Activated T-cell treated with anti-CD3 and anti-CD28 coated beads for 1 hour (primary cell): ENCODE measurements around the gene FGR.

ENCODE experiments used
- DNase-seq: peaks from one replicate; pipeline ENCODE4 v3.0.0-alpha.2; 2020; ENCODE audit warnings: low read depth

The FGR gene

DNA sequence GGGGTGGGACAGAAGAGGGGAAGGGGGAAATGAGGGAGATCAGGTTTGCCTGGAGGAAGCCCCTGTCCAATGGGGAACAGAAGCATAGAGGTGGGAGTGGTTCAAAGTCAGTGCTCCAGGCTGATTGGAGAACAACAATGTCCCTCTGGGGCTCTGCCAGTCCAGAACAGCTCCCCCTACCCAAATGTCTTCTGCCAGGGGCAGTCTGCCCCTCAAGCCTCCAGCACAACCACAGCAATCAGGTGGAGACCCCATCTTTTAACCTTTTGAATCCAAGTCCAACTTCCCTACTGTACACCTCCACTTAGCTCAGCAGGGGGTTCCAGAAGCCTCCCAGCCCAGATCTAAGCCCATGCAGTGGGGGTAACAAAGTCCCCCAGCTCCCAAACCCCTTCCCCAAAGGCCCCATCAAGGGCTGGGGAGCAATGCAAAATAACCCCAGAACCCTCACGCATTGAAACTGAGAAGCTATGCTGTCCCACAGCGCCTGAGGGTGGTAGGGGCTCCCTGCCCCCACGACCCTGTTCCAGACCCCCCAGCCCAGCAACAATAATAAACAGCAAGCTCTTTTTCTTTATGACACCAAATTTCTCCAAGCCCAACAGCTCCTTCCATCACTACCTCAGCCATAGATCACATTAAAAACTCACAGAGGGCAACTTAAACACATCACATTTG is 34.3 kb downstream of the FGR start:
- DNase-seq: no peak

DNA sequence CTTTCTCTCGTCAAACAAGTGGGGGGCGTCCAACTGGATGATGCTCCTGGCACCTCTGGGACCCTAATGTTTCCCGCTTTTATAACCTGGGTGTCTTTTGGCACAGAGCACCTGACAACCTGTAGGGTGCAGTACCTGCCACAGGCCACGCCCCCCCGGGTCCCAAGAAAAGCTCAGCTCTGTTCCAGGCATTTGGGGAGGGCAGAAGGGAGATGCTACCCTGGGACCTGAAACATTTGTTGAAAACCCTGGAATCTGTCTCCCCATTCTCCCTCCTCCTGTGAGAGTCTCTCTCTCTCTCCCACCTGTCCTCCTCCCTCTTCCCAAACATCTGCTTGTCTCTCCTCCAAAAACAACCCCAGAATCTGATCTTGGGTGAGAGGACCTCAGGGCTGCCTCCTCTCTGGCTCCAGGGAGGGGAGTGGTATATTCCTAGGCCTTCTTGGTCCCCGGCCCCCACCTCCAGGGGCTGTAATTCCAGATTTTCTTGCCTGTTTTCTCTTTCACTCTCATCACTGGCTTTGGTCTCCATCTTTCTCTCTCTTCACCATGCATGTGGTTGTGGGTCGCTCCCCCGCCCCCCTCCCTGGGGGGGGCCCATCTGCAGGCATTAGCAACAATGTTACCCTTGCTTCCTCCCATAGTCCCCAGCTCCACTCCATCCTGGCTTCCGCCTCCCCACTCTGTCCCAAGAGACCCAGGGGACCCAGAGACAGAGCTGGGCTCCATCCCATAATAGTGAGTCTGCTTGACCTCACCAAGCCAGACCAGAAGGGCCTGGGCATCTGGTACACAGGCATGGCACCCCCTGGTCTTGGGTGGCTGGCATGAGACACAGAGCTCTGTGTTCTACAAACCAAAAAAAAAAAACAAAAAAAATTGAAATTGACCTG is 35.1 kb downstream of the FGR start:
- DNase-seq: no peak

DNA sequence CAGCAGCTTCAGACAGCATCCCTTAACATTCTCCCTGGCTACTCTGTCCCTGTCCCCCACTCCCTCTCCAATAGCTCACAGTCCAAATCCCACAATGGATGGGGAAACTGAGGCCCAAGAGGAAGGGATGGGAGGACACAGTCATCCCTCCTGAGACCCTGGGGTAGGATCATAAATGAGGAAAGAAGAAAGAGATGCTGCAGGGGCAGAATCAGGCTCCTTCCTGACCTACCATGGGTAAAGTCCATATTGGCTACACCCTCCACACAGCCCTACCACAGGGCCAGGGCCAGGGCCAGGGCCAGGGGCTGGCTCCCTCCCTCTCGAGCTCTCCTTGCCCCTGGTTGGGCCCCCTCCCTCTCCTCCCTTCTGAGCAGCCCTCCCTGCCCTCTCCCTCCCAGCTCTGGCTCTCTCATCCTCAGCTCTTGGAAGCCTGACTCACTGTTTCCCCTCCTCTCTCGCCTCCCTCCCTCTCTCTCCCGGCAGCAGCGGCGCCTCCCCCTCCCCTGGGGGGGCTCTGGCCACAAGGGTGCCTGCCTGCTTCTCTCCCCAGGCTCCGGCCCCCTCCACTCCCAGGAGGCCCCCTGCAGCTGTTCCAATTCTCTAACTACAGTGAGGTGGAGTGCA is 36.0 kb downstream of the FGR start:
- DNase-seq: peak; percentile 22

DNA sequence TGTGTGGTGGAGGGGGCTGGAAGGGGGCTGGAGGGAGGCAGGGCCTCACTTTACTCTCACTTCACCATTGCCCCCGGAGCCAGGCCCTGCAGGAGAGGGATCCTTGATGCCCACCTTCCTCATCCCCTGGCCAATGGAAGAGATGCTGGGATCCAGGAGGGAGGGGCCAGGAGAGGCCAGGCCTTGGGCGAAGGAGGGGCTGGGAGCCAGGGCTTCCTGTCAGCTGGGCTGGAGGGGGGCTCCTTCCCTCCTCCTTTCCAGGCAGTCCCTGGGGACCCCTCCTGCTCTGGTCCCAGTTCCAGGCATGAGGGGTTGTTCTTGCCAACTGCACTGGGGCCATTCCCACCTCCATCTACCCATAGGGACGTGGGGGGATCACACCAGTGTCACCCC is 36.7 kb downstream of the FGR start:
- no peak for DNase-seq

DNA sequence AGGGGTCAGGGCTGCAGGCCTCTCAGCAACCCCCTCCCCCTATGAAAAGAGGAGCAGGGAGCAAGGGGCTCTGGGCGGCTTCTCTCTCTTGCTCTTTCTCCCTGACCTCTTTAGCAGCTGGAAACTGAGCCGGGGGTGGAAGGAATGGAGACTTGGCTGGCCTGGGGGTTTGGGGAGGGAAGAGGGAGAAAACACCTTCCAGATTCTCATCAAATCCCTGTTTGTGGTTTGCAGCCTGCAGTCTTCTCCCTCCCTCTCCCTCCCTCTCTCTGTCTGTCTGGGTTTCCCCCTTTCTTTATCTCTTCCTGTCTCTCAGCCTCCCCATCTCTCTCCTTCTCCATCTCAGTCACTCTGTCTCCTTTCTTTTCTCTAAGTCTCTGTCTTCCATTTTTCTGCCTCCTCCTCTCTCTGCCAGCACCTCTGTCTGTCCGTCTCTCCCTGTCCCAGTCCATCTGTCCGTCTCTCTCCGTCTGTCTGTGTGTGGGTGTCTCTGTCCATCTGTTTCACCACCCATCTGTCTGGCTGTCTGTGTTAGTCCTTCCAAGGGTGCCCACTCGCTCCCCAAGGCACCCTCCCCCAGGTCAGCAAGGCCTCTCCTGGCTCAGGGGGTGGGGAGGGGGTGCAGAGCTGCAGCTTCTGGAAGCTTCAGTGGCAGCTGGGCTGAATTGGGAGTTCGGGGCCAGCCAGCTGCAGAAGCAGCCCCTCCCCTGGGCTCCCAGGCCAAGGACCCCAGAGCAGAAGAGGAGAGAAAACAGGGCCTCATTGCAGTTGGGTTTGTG is 37.3 kb downstream of the FGR start:
- DNase-seq: no peak

DNA sequence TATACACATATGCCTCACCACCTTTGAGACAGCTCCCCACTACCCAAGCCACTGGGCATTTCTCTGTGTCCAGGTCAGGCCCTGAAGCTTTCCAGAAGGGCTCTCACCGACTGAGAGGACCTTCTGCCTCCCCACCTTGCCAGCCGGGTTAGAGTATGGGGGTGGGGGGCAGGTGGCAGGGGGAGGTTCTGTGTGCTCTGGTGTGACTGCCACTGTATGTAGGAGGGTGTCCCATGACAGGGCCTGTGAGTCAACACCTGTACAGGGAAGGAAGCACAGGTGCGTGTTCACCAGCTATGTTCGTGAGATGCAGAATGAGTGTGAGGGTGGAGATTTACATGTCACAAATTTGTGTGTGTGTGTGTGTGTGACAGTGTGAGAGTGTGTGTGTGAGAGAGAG is 38.0 kb downstream of the FGR start:
- DNase-seq: no peak

DNA sequence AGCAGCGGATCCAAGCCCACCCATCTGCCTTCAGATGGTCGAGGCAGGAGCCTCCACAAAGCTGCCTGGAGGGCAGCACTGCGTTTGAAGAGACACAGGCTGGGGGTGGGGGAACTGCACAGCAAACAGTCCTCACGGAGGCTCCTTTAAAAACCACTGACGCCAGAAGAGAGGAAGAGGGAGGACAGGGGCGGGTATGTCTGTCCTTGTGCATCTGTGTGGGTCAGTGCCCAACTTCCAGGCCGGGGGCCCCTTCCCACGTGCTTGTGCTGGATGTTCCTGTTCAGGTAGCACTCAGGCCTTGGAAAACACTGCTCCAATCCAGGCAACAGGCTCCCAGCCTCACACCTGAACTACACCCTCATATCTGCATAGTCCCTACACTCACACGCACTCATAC is 38.7 kb downstream of the FGR start:
- DNase-seq: no peak

DNA sequence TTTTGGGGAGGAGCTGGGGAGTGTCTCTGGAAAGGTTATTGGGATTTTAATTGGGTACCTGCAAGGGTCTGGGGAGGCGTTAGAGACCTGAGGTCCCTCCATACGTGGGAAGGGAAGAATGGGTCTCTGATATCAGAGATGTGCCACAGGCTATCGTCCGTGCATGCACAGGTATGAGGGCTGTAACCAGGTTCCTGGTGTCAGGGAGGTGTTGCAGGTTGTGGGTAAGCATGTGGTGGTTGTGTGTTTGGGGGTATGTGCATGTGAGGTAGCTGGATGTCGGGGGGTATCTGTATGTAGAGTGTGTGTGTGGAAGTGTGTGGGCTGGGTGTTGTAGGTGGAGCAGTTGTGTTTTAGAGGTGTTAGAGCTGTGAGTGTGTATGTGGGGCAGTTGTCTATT is 39.4 kb downstream of the FGR start:
- DNase-seq: no peak

DNA sequence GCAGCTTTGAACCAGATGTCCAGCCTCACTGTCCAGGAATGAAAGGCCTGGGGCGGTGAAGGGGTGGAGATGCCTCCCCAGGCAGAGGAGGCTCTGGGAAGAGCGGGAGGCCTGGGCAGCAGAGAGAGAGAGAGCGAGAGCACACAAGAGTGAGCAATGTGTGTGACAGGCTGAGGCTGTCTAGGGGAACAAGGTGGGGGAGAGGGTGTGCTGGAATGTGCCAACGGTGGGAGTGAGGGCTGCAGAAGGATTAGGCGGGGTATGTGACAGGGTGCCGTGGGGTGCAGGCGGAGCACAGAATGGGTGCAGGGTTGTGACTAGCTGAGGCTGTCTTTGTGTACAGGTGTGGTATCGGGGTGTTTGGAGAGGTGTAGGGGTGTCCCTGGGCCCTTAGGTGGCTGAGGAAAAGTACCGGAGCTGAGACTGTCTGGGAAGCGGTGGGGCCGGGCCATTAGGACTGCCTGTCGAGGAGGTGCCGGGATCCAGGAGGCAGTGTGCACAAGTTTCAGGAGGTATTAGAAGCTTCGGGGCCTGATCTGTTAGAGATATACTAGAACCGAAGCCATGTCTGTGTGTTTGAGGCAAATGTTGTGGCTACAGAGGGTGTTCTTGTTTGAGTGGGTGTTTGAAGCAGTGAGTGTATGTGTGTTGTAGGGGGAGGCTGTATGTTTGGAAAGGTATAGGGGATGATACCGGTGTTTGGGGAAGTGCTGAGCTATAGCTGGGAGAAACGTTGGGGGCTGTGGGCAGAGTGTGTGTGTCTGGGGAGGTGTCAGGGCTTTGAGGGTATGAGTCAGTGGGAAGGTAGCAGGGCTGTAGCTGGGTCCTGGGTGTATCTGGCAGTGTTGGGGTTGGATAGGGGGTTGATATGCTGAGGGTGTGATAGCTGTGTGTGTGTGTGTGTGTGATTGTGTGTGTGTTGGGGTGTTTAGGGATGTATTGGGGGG is 40.1 kb downstream of the FGR start:
- DNase-seq: no peak

DNA sequence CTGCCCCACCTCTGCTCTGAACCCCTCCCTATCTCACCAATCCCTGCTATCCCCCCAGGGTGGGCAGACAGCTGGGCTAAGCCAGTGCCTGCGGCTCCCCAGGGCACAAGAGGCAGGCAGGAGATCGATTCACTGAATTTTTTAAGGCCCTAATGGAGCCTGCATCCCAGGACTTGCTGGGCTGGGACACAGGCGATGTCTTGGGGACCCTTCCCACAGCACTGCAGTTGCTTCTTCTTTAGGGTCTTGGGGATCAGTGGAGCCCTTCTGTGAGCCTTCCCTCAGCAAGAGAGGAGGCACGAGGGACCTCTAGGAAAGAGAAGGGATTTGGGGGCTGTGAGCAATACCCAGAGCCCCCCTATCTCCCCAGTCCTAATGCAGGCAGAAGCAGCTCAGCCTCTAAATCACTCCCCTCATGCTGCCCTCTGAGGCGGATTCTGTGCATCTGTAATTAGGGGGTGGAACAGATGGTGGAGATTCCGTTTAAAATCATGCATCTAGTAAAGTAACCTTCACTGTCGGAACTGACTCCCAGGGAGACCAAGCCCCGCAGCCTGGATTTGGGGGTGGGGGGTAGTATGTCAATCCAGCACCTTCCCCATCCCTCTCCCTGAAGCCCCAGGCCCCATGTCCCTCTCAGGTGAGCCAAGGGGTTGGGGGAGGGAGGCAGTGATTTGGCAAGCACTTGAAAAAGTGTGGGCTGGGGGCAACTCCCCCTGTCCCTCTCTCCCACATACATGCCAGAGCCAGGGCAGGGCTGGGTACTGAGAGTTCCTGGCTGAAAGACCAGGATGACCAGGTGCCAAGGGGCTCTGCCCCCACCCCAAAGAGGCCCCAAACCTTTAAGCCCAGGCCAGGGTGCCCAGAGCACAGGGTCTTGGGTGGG is 41.1 kb downstream of the FGR start:
- no peak for DNase-seq

DNA sequence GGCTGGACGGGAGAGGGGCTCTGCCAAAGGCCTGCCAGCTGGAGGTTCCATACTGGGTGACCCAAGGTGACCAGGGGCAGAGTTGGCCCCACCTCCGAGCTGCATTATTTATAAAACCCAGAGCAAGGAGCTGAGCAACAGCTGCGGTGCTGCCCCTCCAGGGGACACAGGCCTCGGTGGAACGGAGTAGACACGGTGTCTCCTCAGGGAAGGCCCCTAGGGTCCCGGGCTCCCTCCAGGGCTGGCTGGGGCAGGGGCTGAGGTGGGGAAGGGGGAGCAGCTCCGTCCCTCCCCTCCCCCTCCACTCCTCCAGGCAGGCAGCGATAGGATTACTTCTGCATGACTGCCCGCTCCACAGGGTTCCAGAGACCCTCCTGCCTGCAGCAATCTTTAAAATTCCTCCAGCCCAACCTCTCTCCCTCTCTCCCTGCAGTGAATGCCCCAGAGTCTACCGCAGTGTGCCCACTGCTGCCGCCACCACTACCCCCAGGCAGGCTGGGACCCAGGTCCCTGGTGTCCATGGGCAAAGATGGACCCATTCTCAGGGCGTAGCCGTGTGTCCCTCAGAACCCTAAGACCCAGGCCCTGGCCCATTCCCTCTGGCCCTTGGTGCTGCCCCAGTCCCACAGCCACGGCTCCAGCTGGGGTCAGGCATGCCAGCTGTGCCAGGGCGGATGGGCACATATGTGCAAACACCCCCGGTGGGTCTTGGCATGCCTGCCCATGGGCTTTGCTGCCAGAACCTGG is 41.9 kb downstream of the FGR start:
- no peak for DNase-seq

DNA sequence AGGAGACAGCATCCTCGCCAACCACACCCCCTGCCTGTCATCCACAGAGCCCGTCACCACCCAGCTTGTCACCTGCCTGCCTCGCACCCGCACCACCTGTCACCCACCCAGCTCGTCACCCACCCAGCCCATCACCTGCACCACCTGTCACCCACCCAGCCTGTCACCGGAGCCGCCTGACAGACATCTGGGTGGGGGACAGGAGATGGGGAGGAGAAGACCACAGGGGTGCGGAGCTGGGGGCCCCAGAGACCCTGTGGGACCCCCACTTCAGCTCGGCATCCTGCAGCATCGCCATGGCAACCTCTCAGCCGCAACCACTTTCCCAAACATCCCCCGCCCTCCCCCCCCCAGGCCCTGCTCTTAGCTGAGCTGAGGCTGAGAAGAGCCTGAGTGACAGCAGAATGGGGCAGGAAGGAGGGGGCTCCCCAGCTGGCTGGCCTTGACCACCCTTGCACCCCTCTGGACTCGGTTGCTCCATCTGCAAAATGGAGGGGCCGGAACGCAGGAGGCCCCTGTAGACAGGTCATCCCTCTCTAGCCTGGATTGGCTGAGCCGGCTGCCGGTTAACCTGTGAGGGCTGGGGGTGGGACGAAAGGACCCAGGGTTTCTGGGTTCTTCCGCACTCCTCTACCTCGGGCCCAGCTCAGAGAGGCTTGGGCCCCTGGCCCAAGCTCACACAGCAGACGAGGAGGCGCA is 42.6 kb downstream of the FGR start:
- DNase-seq: no peak

DNA sequence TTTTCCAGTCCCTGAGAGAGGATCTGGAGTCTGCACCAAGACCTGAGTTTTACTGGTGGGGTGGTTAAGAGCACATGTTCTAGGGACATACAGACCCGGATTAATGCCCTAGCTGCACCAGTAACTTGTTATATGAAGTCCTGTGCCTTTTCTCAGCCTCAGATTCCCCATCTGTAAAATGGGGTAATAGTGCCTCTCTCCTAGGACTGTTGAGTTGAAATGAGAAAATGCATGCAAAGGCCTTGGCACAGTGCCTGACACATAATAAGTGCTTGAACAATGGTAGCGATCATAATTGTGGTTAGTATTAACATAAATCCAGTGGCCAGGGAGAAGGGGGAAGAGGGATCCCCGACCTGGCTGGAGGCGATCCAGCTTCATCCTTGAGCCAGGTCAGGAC is 43.4 kb downstream of the FGR start:
- DNase-seq: no peak

DNA sequence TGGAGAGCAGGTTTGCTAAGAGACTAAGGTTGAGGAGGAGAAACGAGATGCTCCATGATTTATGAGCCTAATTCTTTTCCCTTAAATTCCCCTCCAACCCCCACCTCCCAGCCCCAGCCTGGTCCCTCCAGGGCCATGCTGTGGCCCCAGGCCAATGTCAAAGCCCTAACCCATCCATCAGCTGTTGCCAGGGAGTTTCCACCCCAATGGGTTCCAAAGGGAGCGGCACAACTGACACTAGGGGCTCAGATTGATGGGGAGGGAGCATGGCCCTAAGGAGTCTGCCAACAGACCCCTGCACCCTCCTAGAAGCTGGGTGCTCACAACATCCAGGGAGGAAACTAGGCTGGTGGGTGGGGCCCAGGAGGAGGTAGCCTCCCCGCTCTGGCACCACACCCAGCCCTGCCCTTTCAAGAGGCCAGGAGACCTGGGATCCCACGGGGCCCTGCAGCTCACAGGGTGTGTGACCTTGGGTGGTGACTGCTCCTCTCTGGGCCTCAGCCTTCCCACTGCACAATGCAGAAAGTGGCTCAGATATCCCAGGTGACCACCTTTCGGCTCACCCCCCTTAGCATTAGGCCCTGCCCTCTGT is 44.0 kb downstream of the FGR start:
- DNase-seq: no peak

DNA sequence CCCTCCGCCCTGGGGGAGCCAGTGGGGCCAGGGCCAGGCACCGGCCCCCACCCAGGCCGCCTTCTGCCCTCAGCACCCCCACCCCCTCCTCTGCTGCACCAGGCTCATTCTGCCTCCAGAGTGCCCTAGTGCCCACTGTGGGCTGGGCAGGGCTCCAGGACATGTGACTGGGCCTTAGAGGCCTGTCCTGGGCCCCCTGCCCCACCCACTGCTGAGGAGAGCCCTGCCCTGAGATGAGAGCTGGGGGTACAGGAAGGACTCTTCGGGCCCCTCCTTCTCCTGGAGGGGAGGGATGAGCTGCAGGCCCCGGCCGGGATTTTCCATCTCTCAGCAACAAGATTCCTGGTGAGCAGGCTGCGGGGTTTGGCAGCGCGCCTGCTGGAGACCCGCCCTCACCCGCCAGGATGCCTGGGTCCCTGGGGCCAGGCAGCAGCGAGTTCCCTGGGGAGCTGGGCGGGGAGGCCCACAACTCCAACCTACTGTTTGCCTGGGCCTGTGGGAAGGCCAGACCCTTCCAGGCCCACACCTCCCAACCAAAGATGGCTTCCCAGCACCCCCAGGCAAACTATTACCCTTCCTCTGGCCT is 45.1 kb downstream of the FGR start:
- DNase-seq: no peak

DNA sequence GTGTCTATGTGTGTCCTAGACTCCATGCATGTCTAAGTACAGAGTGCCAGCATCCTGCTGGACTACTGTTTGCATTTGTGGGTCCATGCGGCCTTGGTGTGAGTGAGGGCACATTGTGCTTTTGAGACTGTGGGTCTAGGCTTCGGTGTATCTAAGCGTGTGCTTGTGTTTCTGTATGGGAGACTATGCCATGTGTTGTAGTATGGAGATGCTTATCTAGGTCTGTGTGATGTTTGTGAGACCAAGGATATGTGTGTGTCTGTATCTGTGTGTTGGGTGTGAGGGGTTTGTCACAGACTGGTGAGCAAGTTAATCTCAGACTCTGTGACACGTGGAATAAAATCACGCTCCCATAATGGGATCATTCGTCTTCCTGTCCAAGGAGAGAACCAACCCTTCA is 45.5 kb downstream of the FGR start:
- DNase-seq: no peak

DNA sequence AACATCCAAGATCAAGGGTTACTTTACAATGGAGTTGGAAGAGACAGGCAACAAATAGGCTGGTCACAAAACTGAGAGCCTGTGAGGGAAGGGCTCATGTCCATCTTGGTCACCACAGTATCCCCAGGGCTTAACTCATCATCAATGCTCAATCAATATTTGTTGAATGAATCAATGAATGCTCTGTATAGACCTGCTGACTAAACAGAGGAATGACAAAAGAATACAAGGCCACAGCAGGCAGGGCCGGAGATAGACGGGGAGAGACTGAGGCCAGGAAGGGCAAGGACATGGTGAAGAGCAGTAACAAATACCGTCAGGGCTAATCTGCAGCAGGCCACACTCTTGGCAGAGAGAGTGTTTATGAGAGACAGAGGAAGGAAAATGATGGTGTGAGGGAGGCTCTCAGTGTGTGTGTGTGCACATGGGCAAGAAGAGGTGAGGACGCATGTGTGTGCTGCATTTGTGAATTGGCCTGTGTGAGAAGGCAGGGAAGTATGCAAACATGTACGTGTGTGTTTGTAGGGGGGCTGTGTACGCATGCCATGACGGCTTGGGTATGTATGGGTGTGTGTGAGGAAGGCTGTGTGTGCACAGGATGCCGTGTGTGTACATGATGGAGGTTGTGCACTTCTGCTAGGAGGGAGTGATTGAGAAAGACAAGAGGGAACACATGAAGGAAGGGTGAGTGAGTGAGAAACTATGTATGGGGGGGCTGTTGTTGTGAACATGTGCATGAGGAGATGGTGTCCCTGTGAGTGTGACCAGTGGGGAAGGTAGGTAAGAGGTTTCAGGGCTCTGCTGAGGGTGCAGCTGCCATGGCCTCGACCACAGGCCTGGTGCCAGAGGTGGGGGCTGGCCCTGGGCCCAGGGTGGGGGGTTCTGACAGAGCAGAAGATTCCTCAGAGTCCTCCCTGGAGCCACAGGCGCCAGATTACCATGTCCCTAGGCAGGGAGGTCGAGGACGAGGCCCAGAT is 46.4 kb downstream of the FGR start:
- DNase-seq: no peak
